MM.1S (cell line): ENCODE results near the gene PLEKHO2.

Experiments
- DNase-seq: peaks from one replicate; pipeline ENCODE4 v3.0.0-alpha.2; 2015
- H2AFZ ChIP-seq: fragments of 300-600 bp; sonication (generic); 2 replicates; pipeline ENCODE4 v1.6.0; 2016; ENCODE audit warnings: antibody characterized with exemption, low read length
- H3F3A ChIP-seq: fragments of 300-600 bp; sonication (generic); 2 replicates; pipeline ENCODE4 v1.6.1; 2016; ENCODE audit warnings: mild to moderate bottlenecking, antibody characterized with exemption, low read length, moderate library complexity, mixed read lengths; ENCODE audit not compliant: insufficient read depth
- H3K27ac ChIP-seq: fragments of 300-600 bp; sonication (generic); 2 replicates; pipeline ENCODE4 v1.5.1; 2016; ENCODE audit warnings: mild to moderate bottlenecking, low read length
- H3K27me3 ChIP-seq: fragments of 300-600 bp; sonication (generic); replicated peaks from 2 replicates; pipeline ENCODE4 v1.6.0; 2016; ENCODE audit warnings: low read length; ENCODE audit not compliant: insufficient read depth
- H3K36me3 ChIP-seq: fragments of 300-600 bp; sonication (generic); replicated peaks from 2 replicates; pipeline ENCODE4 v1.6.1; 2016; ENCODE audit warnings: mild to moderate bottlenecking, low read length, mixed read lengths; ENCODE audit not compliant: insufficient read depth
- H3K4me1 ChIP-seq: fragments of 300-600 bp; sonication (generic); 2 replicates; pipeline ENCODE4 v1.6.1; 2016; ENCODE audit warnings: low read length, mixed read lengths
- H3K4me2 ChIP-seq: fragments of 300-600 bp; sonication (generic); 2 replicates; pipeline ENCODE4 v1.6.0; 2016; ENCODE audit warnings: low read depth, low read length
- H3K4me3 ChIP-seq: fragments of 300-600 bp; sonication (generic); 2 replicates; pipeline ENCODE4 v1.5.1; 2016; ENCODE audit warnings: low read length, mixed read lengths
- H3K79me2 ChIP-seq: fragments of 300-600 bp; sonication (generic); 2 replicates; pipeline ENCODE4 v1.6.1; 2016; ENCODE audit warnings: mixed run types, low read length, mixed read lengths
- H3K9ac ChIP-seq: fragments of 300-600 bp; sonication (generic); 2 replicates; pipeline ENCODE4 v1.6.1; 2016; ENCODE audit warnings: low read length, mixed read lengths
- H3K9me2 ChIP-seq: fragments of 300-600 bp; sonication (generic); replicated peaks from 2 replicates; pipeline ENCODE4 v1.6.1; 2016; ENCODE audit warnings: mild to moderate bottlenecking, low read length, mixed read lengths; ENCODE audit not compliant: insufficient read depth
- H3K9me3 ChIP-seq: fragments of 300-600 bp; sonication (generic); replicated peaks from 2 replicates; pipeline ENCODE4 v1.6.1; 2016; ENCODE audit warnings: mild to moderate bottlenecking, low read length, mixed read lengths; ENCODE audit not compliant: insufficient read depth
- H4K20me1 ChIP-seq: fragments of 300-600 bp; sonication (generic); 2 replicates; pipeline ENCODE4 v1.6.1; 2016; ENCODE audit warnings: mild to moderate bottlenecking, low read length, moderate library complexity, mixed read lengths; ENCODE audit not compliant: insufficient read depth
- EZH2 ChIP-seq: fragments of 300-600 bp; sonication (generic); optimal IDR thresholded peaks from 2 replicates; pipeline ENCODE3; 2017; ENCODE audit warnings: low read depth, mild to moderate bottlenecking, antibody characterized with exemption, low read length, mixed read lengths
- EZH2phosphoT487 ChIP-seq: fragments of 300-600 bp; sonication (generic); IDR thresholded peaks from 2 replicates; pipeline ENCODE4 v1.6.1; 2018; ENCODE audit warnings: antibody characterized with exemption, low read length
- TF ChIP-seq, protein P1 (sequence below): fragments of 300-600 bp; sonication (generic); IDR thresholded peaks from 2 replicates; pipeline ENCODE4 v1.5.1; 2016; ENCODE audit warnings: antibody characterized with exemption, low read length, mixed read lengths

PLEKHO2 gene

DNA sequence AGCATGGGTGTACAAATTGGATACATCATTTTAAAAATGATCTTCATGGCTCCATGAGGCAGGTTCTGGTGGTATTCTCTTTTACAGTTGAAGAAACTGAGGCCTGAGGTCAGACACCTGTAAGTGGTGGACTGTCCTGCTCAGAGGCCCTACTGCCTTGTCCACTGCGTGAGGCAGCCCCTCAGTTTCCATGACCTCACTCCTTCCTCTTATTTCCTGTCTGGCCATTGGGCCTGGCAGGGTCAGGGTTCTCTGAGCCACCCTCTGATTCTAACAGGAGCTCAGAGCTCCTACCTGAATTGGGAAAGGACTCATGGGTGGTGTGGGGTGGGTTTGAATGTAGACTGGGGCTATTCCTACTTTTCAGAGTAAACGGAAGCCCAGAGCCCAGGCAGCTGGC is 17.5 kb downstream of the PLEKHO2 start:
- no peak overlapping the region for H3K27ac ChIP-seq
- no peaks in the 10 kb centered on the region for H3K9me2 ChIP-seq
- no peaks in the 10 kb centered on the region for H3F3A ChIP-seq
- no peaks in the 10 kb centered on the region for H3K27me3 ChIP-seq
- H2AFZ ChIP-seq: no peak overlapping the region
- H3K9ac ChIP-seq: no peak overlapping the region
- H3K79me2 ChIP-seq: peaks cover 67% of the 10 kb centered on the region
- TF ChIP-seq EZH2phosphoT487 (no peak), EZH2 (no peak)
- TF ChIP-seq, protein P1, sequence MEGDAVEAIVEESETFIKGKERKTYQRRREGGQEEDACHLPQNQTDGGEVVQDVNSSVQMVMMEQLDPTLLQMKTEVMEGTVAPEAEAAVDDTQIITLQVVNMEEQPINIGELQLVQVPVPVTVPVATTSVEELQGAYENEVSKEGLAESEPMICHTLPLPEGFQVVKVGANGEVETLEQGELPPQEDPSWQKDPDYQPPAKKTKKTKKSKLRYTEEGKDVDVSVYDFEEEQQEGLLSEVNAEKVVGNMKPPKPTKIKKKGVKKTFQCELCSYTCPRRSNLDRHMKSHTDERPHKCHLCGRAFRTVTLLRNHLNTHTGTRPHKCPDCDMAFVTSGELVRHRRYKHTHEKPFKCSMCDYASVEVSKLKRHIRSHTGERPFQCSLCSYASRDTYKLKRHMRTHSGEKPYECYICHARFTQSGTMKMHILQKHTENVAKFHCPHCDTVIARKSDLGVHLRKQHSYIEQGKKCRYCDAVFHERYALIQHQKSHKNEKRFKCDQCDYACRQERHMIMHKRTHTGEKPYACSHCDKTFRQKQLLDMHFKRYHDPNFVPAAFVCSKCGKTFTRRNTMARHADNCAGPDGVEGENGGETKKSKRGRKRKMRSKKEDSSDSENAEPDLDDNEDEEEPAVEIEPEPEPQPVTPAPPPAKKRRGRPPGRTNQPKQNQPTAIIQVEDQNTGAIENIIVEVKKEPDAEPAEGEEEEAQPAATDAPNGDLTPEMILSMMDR: no peak
- no peaks in the 10 kb centered on the region for H4K20me1 ChIP-seq
- no peak overlapping the region for H3K4me2 ChIP-seq
- H3K9me3 ChIP-seq: no peaks in the 10 kb centered on the region
- DNase-seq: no peak
- no peak overlapping the region for H3K4me3 ChIP-seq
- H3K4me1 ChIP-seq: no peaks in the 10 kb centered on the region
- H3K36me3 ChIP-seq: peaks cover 12% of the 10 kb centered on the region

DNA sequence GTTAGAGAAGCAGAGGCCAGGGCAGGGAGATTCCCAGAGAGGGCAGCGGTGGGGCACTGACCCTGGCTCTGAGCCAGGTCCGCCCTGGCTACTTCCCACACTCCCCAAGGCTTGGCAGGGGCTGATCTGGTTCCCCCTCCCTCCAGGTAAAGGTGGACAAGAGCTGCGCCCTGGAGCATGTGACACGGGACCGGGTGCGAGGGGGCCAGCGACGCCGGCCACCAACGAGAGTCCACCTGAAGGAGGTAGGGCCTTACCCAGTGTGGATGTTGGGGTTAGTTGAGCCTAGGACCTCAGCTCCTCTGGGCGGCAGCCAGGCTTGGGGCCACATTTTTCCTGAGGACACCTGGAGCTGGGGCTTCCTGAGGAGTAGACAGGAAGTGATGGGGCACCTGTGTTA is 19.6 kb downstream of the PLEKHO2 start:
- Histone ChIP-seq H3K27ac (no peak overlapping the region), H3K36me3 (peaks cover 12% of the 10 kb centered on the region), H3F3A (no peaks in the 10 kb centered on the region), H3K9ac (no peak overlapping the region), H3K9me3 (no peaks in the 10 kb centered on the region), H3K4me3 (no peak overlapping the region), H3K4me2 (no peak overlapping the region), H3K9me2 (no peaks in the 10 kb centered on the region), H3K27me3 (no peaks in the 10 kb centered on the region), H3K4me1 (no peaks in the 10 kb centered on the region), H4K20me1 (no peaks in the 10 kb centered on the region), H2AFZ (no peak overlapping the region), H3K79me2 (peaks cover 46% of the 10 kb centered on the region)
- no peak for DNase-seq
- TF ChIP-seq EZH2phosphoT487 (no peak), EZH2 (no peak)

DNA sequence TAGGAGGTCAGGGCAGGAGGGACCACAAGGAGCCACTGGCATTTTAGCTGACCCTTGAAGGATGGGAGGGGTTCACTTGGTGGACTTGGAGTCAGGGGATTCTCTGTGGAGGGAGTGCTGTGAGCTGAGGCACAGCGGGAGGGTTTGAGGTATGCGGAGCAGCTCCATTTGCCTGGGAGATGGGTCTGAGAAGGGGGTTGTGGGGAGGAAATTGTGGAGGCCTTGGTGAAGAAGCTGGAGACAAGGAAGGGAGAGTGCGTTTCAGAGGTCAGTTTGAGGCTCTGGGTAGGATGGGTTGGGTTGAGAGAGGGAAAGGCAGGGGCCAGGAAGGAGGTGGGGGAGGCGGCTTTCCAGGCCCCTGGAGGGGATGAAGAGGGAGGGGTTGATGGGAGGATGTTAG is 20.2 kb downstream of the PLEKHO2 start:
- H3K9ac ChIP-seq: no peak overlapping the region
- H3K27me3 ChIP-seq: no peaks in the 10 kb centered on the region
- no peak overlapping the region for H3K4me3 ChIP-seq
- H3K36me3 ChIP-seq: peaks cover 12% of the 10 kb centered on the region
- no peak for TF ChIP-seq EZH2phosphoT487
- TF ChIP-seq, protein P1: no peak
- no peak for TF ChIP-seq EZH2
- no peaks in the 10 kb centered on the region for H3K4me1 ChIP-seq
- H4K20me1 ChIP-seq: no peaks in the 10 kb centered on the region
- H2AFZ ChIP-seq: no peak overlapping the region
- no peak overlapping the region for H3K27ac ChIP-seq
- H3K9me2 ChIP-seq: no peaks in the 10 kb centered on the region
- no peak for DNase-seq
- no peaks in the 10 kb centered on the region for H3K9me3 ChIP-seq
- peaks cover 40% of the 10 kb centered on the region for H3K79me2 ChIP-seq
- H3F3A ChIP-seq: no peaks in the 10 kb centered on the region
- H3K4me2 ChIP-seq: no peak overlapping the region

DNA sequence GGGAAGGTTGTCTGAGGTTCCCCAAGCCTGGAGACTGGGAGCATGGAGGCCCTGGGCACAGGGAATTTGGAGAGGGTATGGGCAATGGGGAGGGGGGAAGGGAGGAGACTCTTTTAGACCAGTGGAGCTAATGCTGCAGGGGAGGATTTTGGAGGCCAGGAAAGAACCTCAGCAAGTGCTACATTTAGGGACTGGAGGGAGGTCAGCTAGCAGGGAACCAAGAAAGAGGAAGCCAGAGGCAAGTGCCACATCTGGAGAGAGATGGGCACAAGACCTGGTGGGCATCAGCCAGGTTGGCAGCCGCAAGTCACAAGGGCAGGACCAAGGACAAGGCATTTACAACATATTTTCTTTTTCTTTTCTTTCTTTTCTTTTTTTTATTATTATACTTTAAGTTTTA is 20.7 kb downstream of the PLEKHO2 start:
- H3K27me3 ChIP-seq: no peaks in the 10 kb centered on the region
- TF ChIP-seq EZH2: no peak
- TF ChIP-seq EZH2phosphoT487: no peak
- TF ChIP-seq, protein P1: no peak
- no peak overlapping the region for H3K4me2 ChIP-seq
- no peaks in the 10 kb centered on the region for H3F3A ChIP-seq
- H3K9ac ChIP-seq: no peak overlapping the region
- H3K79me2 ChIP-seq: peaks cover 35% of the 10 kb centered on the region
- no peaks in the 10 kb centered on the region for H3K9me3 ChIP-seq
- no peak overlapping the region for H3K4me3 ChIP-seq
- H3K27ac ChIP-seq: no peak overlapping the region
- no peaks in the 10 kb centered on the region for H3K4me1 ChIP-seq
- no peak overlapping the region for H2AFZ ChIP-seq
- H3K36me3 ChIP-seq: peaks cover 12% of the 10 kb centered on the region
- no peak for DNase-seq
- no peaks in the 10 kb centered on the region for H3K9me2 ChIP-seq
- H4K20me1 ChIP-seq: no peaks in the 10 kb centered on the region
